ENCODE results near the gene TMEM98.

DNA sequence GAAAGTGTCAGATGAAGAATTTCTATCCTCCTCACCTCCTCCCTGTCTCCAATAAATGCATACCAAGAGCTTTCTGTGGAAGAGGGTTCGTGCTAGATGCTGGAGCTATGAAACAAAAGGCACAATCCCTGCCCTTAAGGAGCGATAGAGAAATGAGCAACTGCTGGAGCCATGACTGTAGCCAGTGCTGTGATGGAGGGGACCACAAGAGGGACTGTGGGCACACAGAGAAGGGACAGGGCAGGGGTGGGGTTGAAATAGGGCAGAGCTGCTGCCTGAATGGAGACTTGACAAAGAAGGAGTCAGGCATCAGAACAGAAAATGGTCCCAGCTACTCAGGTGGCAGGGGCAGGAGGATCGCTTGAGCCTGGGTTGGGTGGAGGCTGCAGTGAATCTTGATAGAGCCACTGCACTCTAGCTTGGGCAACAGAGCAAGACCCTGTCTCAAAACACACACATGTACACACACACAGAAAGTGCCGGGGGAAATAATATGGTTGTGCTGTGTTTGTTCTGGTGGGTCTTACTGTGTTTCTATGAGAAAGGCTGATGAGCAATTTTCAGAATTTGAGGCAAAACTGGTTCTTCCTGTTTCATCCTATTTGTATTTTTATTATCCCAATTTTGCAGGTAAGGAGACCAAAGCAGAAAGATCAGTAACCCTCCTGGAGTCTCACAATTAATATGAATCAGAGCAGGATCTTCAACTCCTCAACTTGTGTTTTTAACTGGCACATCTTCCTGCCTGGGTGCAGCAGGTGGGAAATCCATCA lies 16.5 kb downstream of the TMEM98 start:
- TF ChIP-seq, protein P1, sequence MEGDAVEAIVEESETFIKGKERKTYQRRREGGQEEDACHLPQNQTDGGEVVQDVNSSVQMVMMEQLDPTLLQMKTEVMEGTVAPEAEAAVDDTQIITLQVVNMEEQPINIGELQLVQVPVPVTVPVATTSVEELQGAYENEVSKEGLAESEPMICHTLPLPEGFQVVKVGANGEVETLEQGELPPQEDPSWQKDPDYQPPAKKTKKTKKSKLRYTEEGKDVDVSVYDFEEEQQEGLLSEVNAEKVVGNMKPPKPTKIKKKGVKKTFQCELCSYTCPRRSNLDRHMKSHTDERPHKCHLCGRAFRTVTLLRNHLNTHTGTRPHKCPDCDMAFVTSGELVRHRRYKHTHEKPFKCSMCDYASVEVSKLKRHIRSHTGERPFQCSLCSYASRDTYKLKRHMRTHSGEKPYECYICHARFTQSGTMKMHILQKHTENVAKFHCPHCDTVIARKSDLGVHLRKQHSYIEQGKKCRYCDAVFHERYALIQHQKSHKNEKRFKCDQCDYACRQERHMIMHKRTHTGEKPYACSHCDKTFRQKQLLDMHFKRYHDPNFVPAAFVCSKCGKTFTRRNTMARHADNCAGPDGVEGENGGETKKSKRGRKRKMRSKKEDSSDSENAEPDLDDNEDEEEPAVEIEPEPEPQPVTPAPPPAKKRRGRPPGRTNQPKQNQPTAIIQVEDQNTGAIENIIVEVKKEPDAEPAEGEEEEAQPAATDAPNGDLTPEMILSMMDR (conservative IDR thresholded peaks at IDR 0.05; ENCODE audit: low read length), result no peak
- no peak for TF ChIP-seq EZH2phosphoT487 (IDR thresholded peaks at IDR 0.05; ENCODE audit: borderline replicate concordance, low read depth, low read length)

All from OCI-LY7 (cell line).